HG02884 (cell line): ENCODE data around the gene INSYN1.
"Not testable (repeated sequence)": the region's sequence is repeated elsewhere in the genome, so short reads cannot be mapped to it uniquely, and the experiment has no call there.

Experiments
- ATAC-seq: cut with Tn5 transposase; IDR thresholded peaks from one replicate; pipeline ENCODE4 v1.9.1; 2021; ENCODE audit warnings: mild to moderate bottlenecking, moderate library complexity; ENCODE audit not compliant: unreplicated experiment

Gene INSYN1

GRCh38 chr15:73750438-73750837 is 2.7 kb downstream of the INSYN1 start:
- no peak for ATAC-seq

GRCh38 chr15:73749971-73750370 is 3.2 kb downstream of the INSYN1 start:
- ATAC-seq: no peak

- no peak for ATAC-seq
Observed at GRCh38 chr15:73749533-73749932, 3.6 kb downstream of the INSYN1 start.

GRCh38 chr15:73748730-73749129 is 4.4 kb downstream of the INSYN1 start:
- no peak for ATAC-seq

GRCh38 chr15:73747847-73748590 is 5.1 kb downstream of the INSYN1 start:
- no peak for ATAC-seq

GRCh38 chr15:73746883-73747282 is 6.3 kb downstream of the INSYN1 start:
- no peak for ATAC-seq

- ATAC-seq: no peak
Observed at GRCh38 chr15:73746261-73746660, 6.9 kb downstream of the INSYN1 start.

GRCh38 chr15:73745073-73745472 is 8.1 kb downstream of the INSYN1 start:
- no peak for ATAC-seq

- ATAC-seq: no peak
Observed at GRCh38 chr15:73744293-73744692, 8.9 kb downstream of the INSYN1 start.

GRCh38 chr15:73741321-73741836 is 11.8 kb downstream of the INSYN1 start:
- ATAC-seq: no peak

GRCh38 chr15:73740152-73741048 is 12.8 kb downstream of the INSYN1 start:
- ATAC-seq: no peak

GRCh38 chr15:73737535-73737934 is 15.6 kb downstream of the INSYN1 start:
- ATAC-seq: no peak

- ATAC-seq: no peak
Observed at GRCh38 chr15:73732930-73733329, 20.2 kb downstream of the INSYN1 start.

- not testable (repeated sequence) for ATAC-seq
Observed at GRCh38 chr15:73732051-73732450, 21.1 kb downstream of the INSYN1 start.

- ATAC-seq: no peak
Observed at GRCh38 chr15:73727330-73727976, 25.7 kb downstream of the INSYN1 start.

GRCh38 chr15:73724212-73724611 is 28.9 kb downstream of the INSYN1 start:
- ATAC-seq: no peak

- no peak for ATAC-seq
Observed at GRCh38 chr15:73723191-73723590, 30.0 kb downstream of the INSYN1 start.

- no peak for ATAC-seq
Observed at GRCh38 chr15:73722425-73722824, 30.7 kb downstream of the INSYN1 start.

- ATAC-seq: no peak
Observed at GRCh38 chr15:73718694-73719093, 34.5 kb downstream of the INSYN1 start.

- no peak for ATAC-seq
Observed at GRCh38 chr15:73717802-73718201, 35.3 kb downstream of the INSYN1 start.

GRCh38 chr15:73717206-73717605 is 35.9 kb downstream of the INSYN1 start:
- no peak for ATAC-seq
